NCI-H2171 (cell line): ENCODE results near the gene HLCS.

Experiments used
- DNase-seq: peaks from one replicate; lab custom pipeline; 2025; lab: John Stamatoyannopoulos, UW

Gene HLCS

GRCh38 chr21:36985751-36986594 is 19.5 kb upstream of the HLCS start:
- DNase-seq = no peak

GRCh38 chr21:36981977-36982700 is 15.7 kb upstream of the HLCS start:
- no peak for DNase-seq

DNA sequence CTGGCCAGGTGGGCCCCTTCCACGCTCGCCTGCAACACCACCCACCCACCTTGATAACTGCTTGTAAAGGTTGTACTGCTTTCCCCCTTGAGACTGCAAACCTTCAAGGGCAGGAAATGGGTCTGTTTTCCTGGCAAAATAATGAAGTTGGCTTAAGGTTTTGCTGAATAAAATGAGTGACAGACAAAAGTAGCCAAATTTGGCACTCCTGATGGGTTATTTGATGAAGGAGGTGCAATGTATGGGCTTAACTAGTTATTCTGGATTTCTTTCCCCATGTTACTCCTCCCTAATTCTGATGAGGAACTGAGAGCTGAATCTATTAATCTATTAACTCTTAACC is 14.6 kb upstream of the HLCS start:
- no peak for DNase-seq

DNA sequence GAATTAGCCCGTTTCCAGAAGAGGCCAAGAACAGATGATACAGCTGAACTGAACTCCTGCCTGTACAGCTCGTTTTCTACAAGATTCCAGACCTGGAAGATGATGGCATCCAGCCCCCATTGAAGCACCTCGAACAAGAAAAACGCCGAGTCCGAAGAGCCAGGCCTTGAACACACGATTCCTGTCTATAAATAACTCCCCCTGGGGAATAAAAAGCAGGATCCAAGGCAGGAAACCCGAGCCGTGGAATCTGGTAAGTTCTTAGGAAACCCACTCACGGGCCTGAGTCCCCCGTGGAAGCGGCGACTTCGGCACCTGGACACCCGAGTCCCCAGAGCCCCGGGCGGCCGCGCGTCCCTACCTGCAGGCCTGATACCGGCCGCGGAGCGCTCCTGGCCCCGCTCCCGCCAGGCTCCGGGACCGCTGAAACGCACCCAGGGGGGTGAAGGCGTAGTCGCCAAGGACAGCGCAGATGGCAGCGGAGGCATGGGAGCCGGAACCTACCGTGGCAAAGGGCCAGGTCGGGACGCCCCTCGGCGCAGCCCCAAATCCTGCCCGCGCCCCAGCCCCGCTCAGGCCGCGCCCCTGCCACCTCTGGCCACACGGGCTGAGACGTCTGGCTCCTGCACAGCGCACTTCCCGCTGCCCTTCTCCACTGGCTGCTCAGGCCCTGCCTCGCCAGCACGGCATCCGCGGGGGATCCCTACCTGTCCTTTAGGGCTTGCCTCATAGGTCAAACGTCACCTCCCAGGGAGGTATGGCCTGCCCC is 14.0 kb upstream of the HLCS start:
- DNase-seq = peak; percentile 37

- DNase-seq = peak; percentile 26
These were observed 10.6 kb upstream of the HLCS start for GRCh38 chr21:36976882-36977651.

DNA sequence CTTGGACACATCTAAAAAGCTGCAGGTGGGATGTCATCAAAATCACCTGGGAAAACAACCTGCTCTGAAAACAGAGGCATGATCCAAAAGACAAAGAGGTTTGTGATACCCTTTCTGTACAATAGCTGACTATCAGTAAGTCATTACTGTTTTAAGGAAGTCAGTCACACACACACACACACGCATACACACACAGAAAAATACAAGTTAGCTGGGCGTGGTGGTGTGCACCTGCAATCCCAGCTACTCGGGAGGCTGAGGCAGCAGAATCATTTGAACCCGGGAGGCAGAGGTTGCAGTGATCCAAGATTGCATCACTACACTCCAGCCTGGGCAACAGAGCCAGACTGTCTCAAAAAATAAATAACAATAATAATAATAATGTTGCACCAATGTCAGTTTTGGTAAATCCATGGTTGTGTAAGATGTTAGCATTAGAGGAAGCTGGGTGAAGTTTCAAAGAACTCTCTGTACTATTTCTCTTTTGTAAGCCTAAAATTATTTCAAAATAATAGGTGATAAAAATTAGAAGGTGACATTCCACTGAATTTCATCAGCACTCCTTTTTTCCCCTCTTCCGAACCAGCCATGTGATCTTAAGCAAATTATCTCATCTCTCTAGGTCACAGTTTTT is 9.9 kb upstream of the HLCS start:
- no peak for DNase-seq

GRCh38 chr21:36974851-36975192 is 8.4 kb upstream of the HLCS start:
- DNase-seq = no peak

- DNase-seq = no peak
These were observed 7.7 kb upstream of the HLCS start for GRCh38 chr21:36973986-36974850.

DNA sequence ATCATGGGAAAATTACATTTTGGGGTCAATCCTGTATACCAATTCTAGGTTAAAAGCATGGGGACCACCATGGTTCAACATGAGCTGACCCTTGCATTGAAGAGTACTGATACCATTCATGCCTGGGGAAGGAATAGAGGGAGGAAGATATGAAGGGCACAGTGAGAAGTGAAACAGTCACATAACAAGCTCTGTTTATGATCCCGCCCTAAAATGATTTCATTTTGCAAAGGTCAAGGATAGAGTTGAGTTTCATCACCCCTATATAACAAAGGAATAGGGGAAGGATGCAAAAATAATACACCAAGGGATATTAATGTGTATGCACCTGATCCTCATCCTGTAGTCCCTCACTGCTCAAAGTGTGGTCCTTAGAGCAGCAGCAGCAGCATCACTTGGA is 2.5 kb upstream of the HLCS start:
- DNase-seq = no peak

DNA sequence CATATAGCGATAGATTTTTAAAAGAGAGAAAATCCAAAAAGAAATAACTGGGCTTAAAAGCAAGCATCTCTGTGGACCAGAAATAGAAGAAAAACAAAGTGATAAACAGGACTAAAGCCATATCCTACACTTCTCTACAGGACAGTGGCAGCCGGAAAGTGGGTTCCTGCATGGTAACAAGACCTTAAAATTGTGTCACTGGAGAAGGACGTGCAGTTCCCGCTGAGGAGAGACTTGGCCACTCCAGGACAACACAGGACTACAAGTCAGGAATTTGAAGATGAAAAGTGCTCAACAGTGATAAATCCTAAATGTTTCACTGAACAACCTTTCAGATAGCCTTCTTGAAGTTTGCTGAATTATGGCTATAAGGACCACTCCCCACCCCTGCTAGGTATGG is 1.9 kb upstream of the HLCS start:
- no peak for DNase-seq

DNA sequence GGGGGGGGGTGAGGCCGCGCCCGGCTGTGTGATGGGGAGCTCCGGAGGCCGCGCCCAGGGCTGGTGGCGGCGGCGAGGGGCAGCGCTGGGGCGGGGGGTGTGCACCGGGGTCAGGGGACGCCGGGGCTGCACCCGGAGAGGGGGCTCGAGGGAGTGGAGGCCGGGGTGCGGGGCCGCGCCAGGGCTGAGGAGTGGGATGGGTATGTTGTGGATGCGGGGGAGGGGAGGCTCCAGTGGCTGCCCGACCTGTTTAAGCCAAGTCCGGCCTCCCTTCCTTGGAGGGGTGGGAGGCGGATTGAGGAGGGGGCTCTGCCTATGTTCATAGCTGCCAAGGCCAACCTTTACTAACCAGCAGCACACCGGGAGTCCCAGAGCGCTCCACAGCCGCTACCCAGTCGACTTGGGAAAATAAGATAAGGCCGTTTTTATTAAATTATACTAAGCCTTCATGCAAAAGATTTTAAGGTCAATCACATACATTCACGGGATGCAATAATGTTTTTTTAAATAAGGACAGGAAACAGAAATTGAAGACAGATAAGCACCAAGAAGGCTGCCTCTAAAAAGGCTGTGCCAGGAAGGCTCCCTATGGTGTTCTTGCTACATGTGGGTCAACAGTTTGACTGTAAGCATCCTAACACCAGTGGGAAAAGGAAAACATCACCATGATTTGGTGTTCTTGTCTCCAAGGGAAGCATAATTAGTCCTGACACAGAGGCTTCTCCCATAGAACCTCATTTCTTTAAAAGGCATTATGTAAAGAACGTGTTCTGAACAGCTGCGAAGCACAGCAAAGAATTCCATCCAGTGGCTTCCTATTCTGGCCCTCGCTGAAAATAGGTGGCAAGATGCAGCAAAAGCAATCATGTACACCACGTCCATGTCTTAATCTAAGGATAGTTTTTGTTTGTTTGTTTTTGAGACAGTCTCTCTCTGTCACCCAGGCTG is 626 bp upstream of the HLCS start:
- DNase-seq = no peak

- no peak for DNase-seq
These were observed 776 bp downstream of the HLCS start for GRCh38 chr21:36965720-36966065.

GRCh38 chr21:36964827-36965719 is 1.4 kb downstream of the HLCS start:
- DNase-seq = no peak

DNA sequence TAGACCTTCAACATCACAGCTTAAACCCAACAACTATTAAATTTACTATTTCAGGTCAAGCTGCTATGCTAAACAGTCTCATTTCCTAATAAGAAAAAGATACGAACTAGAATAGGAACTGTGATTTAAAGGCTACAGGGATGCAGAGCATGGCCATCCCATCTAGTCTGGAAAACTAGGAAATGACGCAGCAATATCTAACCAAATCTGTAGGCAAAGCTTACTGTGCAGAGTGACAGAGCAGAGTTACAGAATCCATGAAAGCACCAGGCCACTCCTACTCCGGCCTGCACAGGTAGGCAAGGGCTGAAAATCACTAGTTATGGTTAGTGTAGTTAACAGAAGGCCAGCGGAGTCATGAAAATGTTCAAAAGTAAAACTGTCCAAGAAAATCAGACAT is 2.1 kb downstream of the HLCS start:
- DNase-seq = no peak

DNA sequence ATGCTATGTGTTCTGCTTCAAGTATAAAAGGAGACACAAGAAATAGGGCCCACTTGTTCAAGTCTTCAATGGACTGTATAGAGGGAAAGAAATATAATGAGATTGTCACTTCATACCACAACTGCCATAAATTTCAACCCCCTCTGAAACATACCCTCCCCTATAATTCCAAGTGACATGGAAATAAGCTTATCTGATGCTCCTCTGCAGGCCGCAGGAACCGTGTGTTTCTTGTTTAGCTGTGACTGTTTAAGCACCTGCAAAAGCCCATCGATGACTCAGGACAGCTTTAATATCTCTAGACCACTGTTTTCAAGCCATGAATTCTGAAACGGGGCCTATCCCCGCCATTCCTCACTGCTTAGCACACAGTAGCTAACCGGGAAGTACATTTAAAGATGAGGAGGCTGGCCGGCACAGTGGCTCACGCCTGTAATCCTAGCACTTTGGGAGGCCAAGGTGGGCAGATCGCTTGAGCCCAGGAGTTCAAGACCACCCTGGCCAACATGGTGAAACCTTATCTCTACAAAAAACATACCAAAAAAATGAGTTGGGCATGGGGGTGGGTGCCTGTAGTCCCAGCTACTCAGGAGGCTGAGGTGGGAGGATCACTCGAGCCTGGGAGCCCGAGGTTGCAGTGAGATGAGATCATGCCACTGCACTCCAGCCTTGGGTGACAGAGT is 4.2 kb downstream of the HLCS start:
- DNase-seq = no peak

DNA sequence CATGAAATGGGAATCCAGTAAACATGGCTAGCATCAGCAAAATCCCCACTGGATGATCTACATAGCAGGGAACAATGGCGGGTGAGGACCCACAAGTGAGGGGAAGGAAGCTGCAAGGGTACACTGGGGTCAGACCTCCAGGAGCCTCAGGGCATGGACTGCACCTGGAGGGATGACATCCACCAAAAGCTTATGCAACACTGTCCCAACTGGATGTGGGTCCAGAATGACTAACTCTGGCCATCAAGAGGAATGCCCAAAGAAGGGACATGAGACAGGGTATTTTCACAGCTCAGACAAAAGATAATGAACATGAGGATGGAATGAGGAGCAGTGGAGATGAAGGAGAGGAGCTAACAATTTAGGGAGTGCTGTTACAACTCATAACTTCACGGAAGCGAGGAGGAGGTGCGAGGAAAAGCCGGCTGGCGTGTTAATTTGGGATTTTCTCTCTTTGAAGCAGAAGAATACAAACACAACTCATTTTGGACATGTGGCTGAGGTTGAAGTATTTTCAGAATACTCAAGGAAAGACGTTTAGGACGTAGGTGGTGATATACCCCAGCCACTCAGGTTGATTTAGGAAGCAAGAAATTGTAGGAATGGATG is 5.7 kb downstream of the HLCS start:
- DNase-seq = no peak

DNA sequence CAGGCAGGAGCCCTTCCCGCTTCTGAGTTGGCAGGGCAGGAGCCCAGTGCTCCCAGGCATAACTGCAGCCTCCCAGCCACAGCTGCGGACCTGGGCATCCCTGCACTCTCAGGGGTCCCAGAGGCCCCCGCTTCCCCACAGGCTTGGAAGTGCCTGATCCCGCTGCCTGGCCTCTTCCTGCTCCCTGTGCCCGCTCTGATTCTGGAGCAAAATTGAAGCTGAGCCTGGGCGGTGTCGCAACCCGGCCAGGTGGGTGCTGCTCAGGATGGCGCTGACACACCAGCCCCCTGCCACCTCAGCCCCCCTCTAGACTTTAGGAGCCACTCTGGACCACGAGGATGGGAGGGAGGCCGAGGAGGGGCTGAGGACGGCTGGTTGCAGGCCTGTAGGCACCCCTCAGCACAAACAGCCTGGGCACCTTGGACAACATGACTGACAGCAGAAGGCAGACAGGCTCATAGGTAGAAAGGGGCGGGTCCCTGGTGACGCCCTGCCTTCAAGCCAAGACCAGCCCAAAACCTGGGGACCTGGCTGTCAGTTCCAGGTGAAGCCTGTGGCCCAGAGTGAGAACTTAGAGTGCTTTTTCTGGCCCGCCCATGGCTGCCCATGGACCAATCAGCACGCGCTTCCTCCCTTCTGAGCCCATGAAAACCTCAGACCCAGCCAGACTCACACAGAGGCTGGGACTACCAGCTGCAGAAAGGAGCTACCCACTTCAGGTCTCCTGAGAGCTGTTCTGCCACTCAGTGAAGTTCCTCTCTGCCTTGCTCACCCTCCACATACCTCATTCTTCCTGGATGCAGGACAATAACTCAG is 7.2 kb downstream of the HLCS start:
- DNase-seq = no peak
